SK-MEL-5 (cell line): ENCODE measurements around the gene SLC49A3. TPM values are rescaled to one million over a fixed set of nuclear protein-coding genes. Genes with fewer than 3 reads are reported as not detected.

Experiments
- DNase-seq: peaks from one replicate; pipeline ENCODE4 v3.0.0-alpha.2; 2016; ENCODE audit warnings: low read depth, low spot score
- in situ Hi-C: cut with HindIII; loops from 2 replicates; pipeline ENCODE4 v1.10.0; 2016; ENCODE audit warnings: low sequenced_read_pairs, high pct_unique_total_duplicates, low pct_unique_long_range_greater_than_20kb
- total RNA-seq: library from RNA; depleted of rRNA; stranded (reverse); fragments of >200 nt; shearing (Covaris generic); gene quantifications from 2 replicates; pipeline ENCODE4 v1.2.3, GENCODE V29; 2014

The SLC49A3 gene
- total RNA-seq, 1 experiment from 2014 or later, result not detected

DNA sequence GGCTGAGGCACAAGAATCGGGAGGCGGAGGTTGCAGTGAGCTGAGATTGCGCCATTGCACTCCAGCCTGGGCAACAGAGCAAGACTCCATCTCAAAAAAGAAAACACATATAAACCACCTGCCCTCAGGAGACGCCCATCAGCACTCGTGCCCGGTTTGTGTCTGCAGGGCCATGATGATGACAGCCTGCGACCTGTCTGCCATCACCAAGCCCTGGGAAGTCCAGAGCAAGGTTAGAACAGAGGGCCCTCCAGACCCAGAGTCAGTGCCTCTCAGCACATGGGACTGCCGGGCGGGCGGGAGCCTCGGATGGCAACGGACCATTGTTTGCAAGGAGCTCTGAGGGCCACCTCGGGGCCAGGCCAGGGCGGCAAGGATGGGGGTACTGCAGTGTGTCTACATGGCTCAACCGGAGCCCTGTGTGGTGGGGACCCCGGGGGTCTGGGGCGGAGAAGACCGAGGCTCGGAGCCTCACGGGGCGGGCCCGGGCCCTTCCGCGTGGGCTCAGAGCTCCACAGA lies 24.2 kb downstream of the SLC49A3 start:
- no peak for DNase-seq
- in situ Hi-C loops, result no loop called here

DNA sequence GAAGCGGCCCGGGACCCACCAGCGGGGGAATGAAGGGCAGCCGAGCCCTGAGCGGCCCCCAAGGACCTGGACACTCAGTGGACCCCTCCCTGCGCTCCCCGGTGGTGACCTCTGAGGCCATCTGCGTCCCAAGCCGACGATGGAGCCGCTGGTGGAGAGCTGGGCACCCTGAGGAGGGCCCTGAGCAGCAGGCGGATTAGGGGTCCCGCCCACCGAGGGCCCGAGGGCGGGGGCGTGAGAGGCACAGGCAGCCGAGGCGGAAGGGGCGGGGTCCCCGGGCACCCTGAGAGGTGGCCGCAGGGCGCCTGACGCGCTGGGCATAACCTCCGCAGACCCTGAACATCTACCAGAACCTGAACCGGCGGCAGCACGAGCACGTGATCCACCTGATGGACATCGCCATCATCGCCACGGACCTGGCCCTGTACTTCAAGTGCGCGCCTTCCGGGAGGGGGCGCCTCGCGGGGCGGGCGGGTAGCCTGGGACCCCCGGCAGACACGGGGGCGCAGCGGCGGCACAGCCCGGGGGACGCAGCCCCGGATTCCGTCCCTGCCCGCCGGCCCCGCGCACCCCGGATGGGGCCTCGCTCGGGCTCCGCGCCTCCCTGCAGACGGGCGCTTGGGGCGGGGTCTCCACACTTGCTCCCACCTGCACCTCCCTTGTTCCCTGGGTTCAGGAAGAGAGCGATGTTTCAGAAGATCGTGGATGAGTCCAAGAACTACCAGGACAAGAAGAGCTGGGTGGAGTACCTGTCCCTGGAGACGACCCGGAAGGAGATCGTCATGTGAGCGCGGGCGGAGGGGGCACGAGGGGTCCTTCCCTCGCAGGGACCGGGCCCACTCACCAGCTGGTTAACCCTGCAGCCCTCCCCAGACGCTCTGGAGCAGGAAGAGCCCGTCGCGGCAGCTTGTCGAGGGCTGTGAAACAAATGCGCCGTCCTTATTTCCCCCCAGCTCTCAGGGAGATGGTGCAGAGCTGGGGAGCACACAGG lies 25.2 kb downstream of the SLC49A3 start:
- DNase-seq, result no peak
- in situ Hi-C loops, result no loop called here

DNA sequence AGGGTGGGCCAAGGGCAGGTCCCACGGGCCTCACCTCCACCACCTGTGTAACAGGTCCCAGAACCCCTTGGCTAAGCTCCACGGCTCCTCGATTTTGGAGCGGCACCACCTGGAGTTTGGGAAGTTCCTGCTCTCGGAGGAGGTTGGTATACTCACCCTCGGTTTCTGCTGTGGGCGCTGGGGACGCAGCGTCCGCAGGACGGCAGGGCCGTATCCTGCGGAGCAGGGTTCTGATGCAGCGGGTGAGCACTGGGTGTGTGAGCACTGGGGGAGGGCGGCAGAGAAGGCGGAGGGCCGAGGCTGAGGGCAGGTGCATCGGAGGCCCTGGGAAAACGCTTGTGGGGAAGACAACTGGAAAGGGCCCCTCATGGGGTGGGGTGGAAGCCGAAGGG lies 25.9 kb downstream of the SLC49A3 start:
- in situ Hi-C loops, result no loop called here

DNA sequence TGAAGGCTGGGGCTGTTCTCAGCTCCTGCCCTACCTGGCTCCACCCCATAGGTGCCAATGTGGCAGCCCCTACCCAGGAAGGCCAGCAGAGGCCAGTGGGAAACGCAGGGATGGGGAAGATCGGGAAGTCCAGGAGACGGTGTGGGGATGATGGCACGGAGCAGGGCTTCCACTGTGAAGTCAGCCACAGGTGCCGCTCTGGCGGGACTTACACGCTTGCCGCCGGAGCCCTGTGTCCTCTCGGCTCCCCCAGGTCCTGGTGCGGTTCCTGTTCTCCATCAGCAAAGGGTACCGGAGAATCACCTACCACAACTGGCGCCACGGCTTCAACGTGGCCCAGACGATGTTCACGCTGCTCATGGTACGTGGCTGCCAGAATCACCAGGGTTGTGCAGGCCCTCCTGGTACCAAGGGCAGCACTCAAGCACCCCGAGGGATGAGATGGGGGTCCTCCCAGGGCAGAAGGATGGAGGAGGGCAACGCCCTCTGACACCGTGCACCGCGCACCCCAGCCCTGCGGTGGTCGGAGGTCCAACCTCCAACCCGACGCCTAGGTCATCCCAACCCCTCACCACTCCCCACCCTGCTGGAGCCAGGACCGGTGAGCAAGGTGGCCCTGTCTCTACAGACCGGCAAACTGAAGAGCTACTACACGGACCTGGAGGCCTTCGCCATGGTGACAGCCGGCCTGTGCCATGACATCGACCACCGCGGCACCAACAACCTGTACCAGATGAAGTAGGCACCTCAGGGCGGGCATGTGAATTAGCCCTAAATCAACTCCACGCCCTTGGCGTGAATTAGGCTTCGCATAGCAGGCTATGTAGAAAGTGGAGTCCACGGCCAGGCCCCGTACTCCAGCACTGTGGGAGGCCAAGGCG lies 26.8 kb downstream of the SLC49A3 start:
- in situ Hi-C loops, result no loop called here
- no peak for DNase-seq

More for the DNA sequence above, 25.9 kb downstream of the SLC49A3 start:
- no peak for DNase-seq

DNA sequence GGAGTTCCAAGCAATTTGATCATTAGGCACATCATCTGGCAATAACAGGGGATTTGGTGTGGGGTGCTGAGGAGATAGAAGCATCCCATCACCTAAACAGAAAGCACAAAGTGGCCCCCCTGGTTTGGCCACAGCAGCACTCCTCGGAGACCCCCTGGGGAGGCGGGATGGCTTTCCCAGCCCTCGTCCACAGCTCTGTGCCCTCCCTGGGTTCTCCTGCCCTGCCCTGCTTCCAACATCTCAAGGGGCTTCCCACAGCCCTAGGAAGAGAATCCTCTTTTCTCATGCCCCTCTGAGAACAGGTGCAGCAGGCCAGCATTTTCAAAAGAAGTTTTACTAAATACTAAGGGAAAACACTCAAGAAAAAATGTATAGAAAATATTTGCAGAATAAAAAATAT lies 27.7 kb downstream of the SLC49A3 start:
- DNase-seq, result no peak
- in situ Hi-C loops, result no loop called here

DNA sequence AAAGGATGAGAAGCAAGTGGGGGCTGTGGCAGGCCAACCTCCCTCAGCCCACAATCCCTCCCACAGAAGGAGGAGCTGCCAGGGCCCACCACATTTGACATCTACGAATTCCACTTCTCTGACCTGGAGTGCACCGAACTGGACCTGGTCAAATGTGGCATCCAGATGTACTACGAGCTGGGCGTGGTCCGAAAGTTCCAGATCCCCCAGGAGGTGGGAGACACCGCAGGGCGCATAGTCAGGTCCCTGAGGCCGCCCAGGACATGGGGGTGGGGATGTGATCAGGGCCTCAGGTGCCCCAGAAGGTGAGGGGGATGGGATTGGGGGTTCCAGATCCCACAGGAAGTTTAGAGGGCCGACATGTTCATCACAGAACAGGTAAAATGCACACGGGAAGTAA lies 28.6 kb downstream of the SLC49A3 start:
- DNase-seq, result no peak
- in situ Hi-C loops, result no loop called here

DNA sequence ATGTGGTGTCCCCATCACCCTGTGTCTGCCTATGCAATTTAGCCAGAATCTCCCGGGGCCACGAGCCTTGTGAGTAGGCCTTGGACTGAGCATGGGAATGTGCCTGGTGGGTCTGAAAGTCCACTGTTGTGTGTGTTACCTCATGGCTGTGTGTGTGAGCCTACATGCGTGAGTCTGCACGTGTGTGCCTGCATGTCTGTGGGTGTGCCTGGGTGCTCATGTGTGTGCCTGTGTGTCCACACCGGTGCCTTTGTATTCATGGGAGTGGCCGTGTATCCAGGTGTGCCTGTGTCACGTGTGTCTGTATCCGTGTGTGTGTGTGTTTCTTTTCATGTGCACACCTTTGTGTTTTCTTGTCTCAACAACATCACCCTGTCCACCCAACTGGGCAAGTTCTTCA lies 29.1 kb downstream of the SLC49A3 start:
- DNase-seq, result no peak
- in situ Hi-C loops, result no loop called here

DNA sequence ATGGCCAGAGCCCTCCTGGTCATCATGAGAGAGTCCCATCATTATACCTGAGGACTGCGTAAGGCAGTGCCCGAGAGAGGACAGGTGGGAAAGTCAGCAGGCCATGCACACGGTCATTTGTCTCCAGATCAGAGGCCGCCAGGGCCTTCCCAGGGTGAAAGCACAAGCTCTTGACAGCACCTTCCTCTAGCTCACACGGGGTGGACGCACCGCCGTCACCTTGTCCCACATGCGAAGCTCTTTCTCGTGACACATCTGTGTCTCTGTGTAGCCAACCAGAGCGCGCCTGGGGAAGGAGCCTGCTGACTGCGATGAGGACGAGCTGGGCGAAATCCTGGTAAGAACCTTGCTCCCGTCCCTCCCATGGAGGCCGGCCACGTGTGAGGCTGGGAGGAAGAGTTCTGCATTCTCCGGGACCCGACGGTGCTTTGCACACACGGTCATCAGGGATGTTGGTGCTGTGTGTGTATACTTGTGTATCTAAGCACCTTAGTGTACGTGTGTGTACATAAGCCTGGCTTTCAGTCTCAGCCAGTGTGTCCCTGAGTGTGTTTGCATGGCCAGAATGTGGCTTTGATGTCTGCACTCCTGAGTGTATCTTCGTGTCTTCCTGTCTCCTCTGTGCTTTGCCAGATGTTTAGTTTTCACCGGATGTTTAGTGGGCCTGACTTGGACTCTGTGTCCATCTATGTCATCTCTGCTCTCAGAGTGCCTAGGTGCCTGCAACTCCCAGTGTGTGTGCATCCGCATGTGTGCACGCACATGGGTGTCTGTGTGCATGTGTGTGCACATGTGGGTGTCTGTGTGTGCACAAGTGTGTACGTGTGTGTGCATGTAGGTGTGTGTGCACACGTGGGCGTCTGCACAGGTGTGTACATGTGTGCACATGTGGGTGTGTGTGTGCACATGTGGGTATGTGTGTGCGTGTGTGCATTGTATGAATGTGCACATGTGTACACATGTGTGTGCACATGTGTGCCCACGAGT lies 30.0 kb downstream of the SLC49A3 start:
- in situ Hi-C loops, result no loop called here
- DNase-seq, result no peak

DNA sequence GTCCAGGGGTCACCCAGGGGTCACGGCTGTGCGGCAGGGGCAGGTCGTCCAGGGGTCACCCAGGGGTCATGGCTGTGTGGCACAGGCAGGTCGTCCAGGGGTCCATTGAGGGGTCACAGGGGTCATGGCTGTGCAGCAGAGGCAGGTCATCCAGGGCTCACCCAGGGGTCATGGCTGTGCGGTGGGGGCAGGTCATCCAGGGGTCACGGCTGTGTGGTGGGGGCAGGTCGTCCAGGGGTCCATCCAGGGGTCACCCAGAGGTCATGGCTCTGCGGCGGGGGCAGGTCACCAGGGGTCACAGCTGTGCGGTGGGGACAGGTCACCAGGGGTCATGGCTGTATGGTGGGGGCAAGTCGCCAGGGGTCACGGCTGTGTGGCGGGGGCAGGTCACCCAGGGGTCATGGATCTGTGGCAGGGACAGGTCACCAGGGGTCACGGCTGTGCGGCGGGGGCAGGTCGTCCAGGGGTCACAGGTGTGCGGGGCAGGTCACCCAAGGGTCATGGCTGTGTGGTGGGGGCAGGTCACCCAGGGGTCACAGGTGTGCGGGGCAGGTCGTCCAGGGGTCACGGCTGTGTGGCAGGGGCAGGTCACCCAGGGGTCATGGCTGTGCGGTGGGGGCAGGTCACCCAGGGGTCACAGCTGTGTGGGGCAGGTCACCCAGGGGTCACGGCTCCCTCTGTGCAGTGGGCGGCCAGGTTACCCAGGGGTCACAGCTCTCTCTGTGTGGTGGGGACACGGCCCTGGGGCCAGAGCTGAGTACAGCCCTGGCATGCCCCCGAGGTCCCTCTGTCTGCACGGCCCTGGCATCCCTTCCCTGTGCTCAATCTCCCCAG lies 30.9 kb downstream of the SLC49A3 start:
- no peak for DNase-seq
- in situ Hi-C loops, result no loop called here

DNA sequence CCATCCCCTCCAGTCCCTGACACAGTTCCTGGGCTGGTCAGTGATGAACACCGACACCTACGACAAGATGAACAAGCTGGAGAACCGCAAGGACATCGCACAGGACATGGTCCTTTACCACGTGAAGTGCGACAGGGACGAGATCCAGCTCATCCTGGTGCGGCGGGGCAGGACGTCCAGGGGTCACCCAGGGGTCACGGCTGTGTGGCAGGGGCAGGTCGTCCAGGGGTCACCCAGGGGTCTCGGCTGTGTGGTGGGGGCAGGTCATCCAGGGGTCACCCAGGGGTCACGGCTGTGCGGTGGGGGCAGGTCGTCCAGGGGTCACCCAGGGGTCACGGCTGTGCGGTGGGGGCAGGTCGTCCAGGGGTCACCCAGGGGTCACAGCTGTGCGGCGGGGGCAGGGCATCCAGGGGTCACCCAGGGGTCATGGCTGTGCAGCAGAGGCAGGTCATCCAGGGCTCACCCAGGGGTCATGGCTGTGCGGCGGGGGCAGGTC lies 31.6 kb downstream of the SLC49A3 start:
- no peak for DNase-seq
- in situ Hi-C loops, result no loop called here

DNA sequence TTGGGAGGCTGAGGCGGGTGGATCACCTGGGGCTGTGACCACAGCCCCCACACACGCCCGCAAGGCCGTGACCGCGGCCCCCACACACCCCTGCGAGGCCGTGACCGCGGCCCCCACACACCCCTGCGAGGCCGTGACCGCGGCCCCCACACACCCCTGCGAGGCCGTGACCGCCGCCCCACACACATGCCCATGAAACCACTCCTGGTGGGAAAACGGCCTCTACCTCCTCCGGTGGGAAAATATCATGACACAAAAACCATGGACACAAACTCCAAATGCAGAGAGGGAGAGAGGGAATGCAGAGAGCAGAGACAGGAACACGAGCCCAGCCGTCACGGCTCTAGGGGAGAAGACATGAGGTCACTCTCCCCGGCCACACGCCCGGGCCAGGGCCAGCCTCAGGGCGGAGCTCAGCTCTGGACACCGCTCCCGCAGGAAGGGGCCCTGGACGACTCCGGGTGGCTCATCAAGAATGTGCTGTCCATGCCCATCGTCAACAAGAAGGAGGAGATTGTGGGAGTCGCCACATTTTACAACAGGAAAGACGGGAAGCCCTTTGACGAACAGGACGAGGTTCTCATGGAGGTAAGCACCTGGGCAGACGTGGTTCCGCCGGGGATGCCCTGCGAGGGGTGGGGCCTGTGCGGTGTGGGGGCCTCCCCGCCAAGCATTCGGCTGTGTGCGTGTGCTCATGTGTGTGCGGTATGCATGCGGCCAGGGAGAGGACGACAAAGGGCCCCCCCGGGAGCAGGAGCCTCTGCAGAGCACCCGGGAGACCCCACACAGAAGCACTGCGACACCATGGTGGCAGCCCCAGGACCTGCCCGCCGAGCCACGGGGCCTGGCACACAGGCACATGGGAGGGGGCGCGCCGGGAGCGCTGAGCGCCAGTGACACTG lies 32.3 kb downstream of the SLC49A3 start:
- in situ Hi-C loops, result no loop called here
- DNase-seq, result no peak

DNA sequence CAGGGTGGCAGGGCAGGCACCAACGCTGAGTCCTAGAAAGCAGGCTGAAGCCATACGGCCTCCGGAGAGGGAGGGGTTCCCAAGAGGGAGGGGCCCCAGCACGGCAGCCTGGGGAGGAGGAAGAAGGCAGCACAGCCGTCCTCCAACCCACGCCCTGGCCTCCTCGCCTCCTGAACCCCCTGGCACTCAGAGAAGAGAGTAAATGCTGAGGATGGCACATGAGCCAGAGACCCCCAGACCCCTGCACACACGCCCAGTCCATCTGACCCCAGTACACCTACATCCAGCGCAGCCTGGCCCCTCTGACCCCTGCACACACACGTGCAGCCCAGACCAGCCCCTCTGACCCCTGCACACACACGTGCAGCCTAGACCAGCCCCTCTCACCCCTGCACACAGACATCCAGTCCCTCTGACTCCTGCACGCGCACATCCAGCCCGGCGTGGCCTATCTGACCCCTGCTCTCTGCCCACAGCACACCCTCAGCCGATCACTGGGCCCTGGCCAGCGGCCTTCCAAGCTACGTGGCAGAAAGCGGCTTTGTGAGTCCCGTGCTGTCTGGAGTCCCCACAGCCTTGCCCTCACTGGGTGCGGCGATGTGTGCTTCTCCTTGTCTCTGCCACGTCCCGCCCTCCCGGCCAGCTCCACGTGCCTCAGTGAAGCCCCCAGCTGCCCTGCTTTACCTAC lies 33.3 kb downstream of the SLC49A3 start:
- in situ Hi-C loops, result no loop called here
- DNase-seq, result no peak

DNA sequence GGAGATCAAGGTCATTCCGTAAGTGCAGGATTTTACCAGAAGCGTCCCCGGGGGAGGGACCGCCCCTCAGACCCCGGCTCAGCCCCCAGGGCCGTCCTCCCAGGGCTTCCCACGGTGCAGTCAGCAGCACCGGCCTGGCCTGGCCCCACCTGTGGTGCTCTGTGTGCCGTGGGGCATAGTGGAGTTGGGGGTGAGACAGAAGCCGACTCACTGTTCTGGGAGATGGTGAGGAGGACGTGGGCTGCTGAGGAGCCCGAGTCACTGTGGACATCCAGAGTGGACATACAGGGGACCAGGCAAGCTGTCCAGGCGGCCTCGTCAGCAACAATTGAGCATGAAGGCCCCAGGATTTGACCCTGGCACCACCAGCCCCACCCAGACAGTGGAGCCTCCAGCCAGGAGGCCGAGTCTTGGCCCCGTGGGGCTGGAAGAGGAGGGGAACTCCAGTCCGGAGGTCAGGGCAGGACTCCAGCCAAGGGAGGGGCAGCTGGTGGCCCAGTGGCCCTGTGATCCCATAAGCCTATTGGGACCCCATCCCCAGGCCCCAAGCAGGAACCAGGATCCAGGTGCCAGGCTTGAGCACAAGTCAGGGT lies 34.0 kb downstream of the SLC49A3 start:
- in situ Hi-C loops, result no loop called here
- no peak for DNase-seq

DNA sequence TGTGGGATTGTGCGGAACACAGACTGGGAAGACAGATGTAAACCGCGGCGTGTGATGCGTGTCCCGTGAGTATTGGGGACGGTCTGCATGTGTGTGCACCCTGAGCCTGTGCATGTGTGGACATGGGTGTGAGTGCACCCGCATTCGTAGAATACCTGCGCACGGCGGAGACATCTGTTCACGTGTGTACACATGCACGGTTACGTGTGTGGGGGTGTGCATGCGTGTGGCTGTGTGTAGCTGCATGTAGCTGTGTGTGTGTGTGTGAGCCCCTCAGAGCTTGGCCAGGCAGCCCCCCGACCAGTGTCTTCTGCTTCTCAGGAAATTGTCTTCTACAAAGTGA lies 34.5 kb downstream of the SLC49A3 start:
- in situ Hi-C loops, result no loop called here
- DNase-seq, result no peak
